Measurements from ENCODE around the gene PROM1.

PROM1 gene

GRCh38 chr4:16062601-16063000 is 21.2 kb downstream of the PROM1 start:
- Histone ChIP-seq H3K4me1 (ENCODE audit: insufficient read depth, low read length) (peaks cover 4% of the 10 kb centered on the region), H3K27me3 (ENCODE audit: insufficient read depth, low read length) (no peaks in the 10 kb centered on the region), H3K4me3 (ENCODE audit: low read length) (no peak overlapping the region), H3K9ac (ENCODE audit: low read depth, low read length) (no peak overlapping the region), H3K27ac (ENCODE audit: low read depth, low read length) (no peak overlapping the region), H3K9me3 (ENCODE audit: insufficient read depth, low read depth, low read length) (no peaks in the 10 kb centered on the region), H3K36me3 (ENCODE audit: insufficient read depth, low read length) (peaks cover 47% of the 10 kb centered on the region)
- no CpG with 5 or more reads among the region's 2 CpGs for WGBS

- Histone ChIP-seq H3K9me3 (ENCODE audit: insufficient read depth, low read depth, low read length) (no peaks in the 10 kb centered on the region), H3K27ac (ENCODE audit: low read depth, low read length) (no peak overlapping the region), H3K4me1 (ENCODE audit: insufficient read depth, low read length) (peaks cover 17% of the 10 kb centered on the region; the same call in 1 of the 2 replicates), H3K36me3 (ENCODE audit: insufficient read depth, low read length) (peaks cover 18% of the 10 kb centered on the region), H3K4me3 (ENCODE audit: low read length) (no peak overlapping the region), H3K9ac (ENCODE audit: low read depth, low read length) (no peak overlapping the region), H3K27me3 (ENCODE audit: insufficient read depth, low read length) (no peaks in the 10 kb centered on the region)
- 92% methylated on average over 11 of the region's 11 CpGs for WGBS
Measured at GRCh38 chr4:16056681-16057385, 27.0 kb downstream of the PROM1 start.

DNA sequence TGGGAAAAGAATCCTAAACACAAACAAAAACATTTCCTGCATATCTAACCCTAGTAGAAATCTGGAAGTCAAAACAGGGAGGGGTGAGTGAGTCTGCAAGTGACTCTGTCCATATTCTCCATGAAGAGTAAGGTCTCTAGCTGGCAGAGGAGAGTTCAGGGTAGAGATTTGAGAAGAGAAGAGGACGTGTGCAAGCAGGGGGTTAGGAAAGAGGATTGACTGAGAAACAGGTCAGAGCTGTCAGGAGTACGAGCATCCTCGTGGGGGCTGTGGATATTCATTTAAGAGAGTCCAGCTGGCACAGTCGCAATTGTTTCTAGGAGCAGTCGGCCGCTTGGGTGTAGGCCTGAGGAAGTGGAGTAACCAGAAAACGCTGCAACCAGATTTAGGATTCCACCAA is 27.9 kb downstream of the PROM1 start:
- 94% methylated on average over 7 of the region's 7 CpGs for WGBS
- peaks cover 17% of the 10 kb centered on the region; the same call in 1 of the 2 replicates for H3K4me1 ChIP-seq (ENCODE audit: insufficient read depth, low read length)
- peaks cover 12% of the 10 kb centered on the region for H3K36me3 ChIP-seq (ENCODE audit: insufficient read depth, low read length)
- H3K4me3 ChIP-seq (ENCODE audit: low read length) = no peak overlapping the region
- no peak overlapping the region for H3K27ac ChIP-seq (ENCODE audit: low read depth, low read length)
- no peaks in the 10 kb centered on the region for H3K9me3 ChIP-seq (ENCODE audit: insufficient read depth, low read depth, low read length)
- no peak overlapping the region for H3K9ac ChIP-seq (ENCODE audit: low read depth, low read length)
- H3K27me3 ChIP-seq (ENCODE audit: insufficient read depth, low read length) = no peaks in the 10 kb centered on the region

DNA sequence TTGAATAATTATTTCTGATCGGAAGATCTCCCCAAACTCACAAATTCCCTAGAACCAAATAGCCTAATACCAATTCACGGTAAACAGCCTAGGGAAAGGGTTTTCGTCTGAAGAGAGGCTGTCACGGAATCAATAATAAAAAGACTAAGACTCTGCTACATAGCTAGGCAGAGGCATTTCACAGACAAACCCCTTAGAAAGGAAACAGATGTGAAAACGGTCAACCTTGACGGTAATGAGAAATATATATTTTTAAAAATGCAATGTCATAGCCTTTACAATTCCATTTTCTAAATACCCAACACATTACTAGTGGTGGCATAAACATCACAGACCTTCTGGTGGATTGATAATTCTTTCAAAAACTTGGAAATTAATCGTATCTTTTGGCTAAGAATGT is 28.4 kb downstream of the PROM1 start:
- no peak overlapping the region for H3K9ac ChIP-seq (ENCODE audit: low read depth, low read length)
- no peaks in the 10 kb centered on the region for H3K27me3 ChIP-seq (ENCODE audit: insufficient read depth, low read length)
- peaks cover 9% of the 10 kb centered on the region for H3K36me3 ChIP-seq (ENCODE audit: insufficient read depth, low read length)
- H3K27ac ChIP-seq (ENCODE audit: low read depth, low read length) = no peak overlapping the region
- no peaks in the 10 kb centered on the region for H3K9me3 ChIP-seq (ENCODE audit: insufficient read depth, low read depth, low read length)
- peaks cover 17% of the 10 kb centered on the region; the same call in 1 of the 2 replicates for H3K4me1 ChIP-seq (ENCODE audit: insufficient read depth, low read length)
- 94% methylated on average over 4 of the region's 7 CpGs for WGBS
- no peak overlapping the region for H3K4me3 ChIP-seq (ENCODE audit: low read length)

DNA sequence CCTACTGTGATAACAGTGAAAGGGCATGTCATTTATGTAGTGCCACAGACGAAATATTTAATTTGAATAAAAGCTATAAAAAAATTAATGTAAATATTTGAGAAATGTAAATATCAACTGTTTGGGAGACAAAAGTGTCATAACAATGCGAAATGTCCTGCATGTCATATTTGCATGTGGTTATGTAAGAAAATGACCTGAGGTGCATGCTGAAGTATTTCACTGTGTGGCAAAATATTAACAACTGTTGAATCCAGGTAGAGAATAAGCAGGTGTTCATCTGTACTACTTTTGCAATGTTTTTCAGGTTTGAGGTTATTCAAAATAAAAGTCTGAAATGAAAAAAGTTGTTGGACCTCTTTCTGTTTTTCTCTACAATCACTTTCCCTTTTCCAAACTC is 30.9 kb downstream of the PROM1 start:
- Histone ChIP-seq H3K9ac (ENCODE audit: low read depth, low read length) (no peak overlapping the region), H3K4me1 (ENCODE audit: insufficient read depth, low read length) (peaks cover 23% of the 10 kb centered on the region), H3K27ac (ENCODE audit: low read depth, low read length) (no peak overlapping the region), H3K27me3 (ENCODE audit: insufficient read depth, low read length) (no peaks in the 10 kb centered on the region), H3K36me3 (ENCODE audit: insufficient read depth, low read length) (peaks cover 7% of the 10 kb centered on the region), H3K4me3 (ENCODE audit: low read length) (no peak overlapping the region), H3K9me3 (ENCODE audit: insufficient read depth, low read depth, low read length) (no peaks in the 10 kb centered on the region)
- WGBS = 96% methylated on average over 2 of the region's 2 CpGs

DNA sequence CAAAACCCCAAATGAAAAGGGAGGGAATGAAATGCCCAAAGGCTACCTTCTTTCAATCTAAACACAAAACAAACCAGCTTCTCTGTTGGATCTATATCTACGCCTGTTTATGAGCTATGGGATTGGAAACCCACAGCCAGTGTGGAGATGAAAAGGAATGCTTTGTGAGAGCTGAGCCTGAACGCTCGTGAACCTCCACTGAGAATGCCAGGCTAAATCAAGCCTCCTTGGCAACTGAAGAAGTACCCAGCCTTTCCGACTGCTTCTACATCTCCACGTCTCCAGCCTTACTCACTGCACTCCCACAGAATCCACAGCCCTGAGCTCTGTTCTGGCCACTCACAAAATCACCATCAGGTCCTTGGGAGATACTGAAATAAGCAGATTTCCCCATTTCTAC is 31.8 kb downstream of the PROM1 start:
- 87% methylated on average over 5 of the region's 5 CpGs for WGBS
- H3K9ac ChIP-seq (ENCODE audit: low read depth, low read length) = no peak overlapping the region
- H3K4me1 ChIP-seq (ENCODE audit: insufficient read depth, low read length) = peaks cover 14% of the 10 kb centered on the region
- no peak overlapping the region for H3K27ac ChIP-seq (ENCODE audit: low read depth, low read length)
- H3K9me3 ChIP-seq (ENCODE audit: insufficient read depth, low read depth, low read length) = no peaks in the 10 kb centered on the region
- peaks cover 7% of the 10 kb centered on the region for H3K36me3 ChIP-seq (ENCODE audit: insufficient read depth, low read length)
- no peak overlapping the region for H3K4me3 ChIP-seq (ENCODE audit: low read length)
- no peaks in the 10 kb centered on the region for H3K27me3 ChIP-seq (ENCODE audit: insufficient read depth, low read length)

DNA sequence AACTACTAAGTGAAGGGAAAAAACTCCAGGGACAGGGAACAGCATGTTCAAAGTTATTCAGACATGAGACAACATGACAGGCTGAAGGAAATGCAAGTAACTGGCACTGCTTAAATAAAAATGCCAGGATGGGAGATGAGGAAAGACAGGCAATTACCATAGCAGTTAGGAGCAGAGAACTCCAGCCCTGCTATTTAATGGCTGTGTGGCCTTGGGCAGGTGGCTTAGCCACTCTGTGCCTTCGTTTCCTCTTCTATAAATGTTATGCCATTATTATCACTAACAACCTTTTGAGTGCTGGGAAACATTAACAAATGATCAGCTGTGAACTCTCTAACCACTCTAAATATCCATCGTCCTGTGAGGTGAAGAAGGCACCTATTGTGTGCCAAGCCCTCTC is 32.7 kb downstream of the PROM1 start:
- H3K4me3 ChIP-seq (ENCODE audit: low read length) = no peak overlapping the region
- no peak overlapping the region for H3K9ac ChIP-seq (ENCODE audit: low read depth, low read length)
- no peaks in the 10 kb centered on the region for H3K9me3 ChIP-seq (ENCODE audit: insufficient read depth, low read depth, low read length)
- peaks cover 7% of the 10 kb centered on the region for H3K36me3 ChIP-seq (ENCODE audit: insufficient read depth, low read length)
- 85% methylated on average over 2 of the region's 2 CpGs for WGBS
- H3K27me3 ChIP-seq (ENCODE audit: insufficient read depth, low read length) = no peaks in the 10 kb centered on the region
- no peak overlapping the region for H3K27ac ChIP-seq (ENCODE audit: low read depth, low read length)
- H3K4me1 ChIP-seq (ENCODE audit: insufficient read depth, low read length) = peaks cover 7% of the 10 kb centered on the region

GRCh38 chr4:16050669-16051068 is 33.2 kb downstream of the PROM1 start:
- Histone ChIP-seq H3K36me3 (ENCODE audit: insufficient read depth, low read length) (peaks cover 2% of the 10 kb centered on the region), H3K27ac (ENCODE audit: low read depth, low read length) (no peak overlapping the region), H3K4me1 (ENCODE audit: insufficient read depth, low read length) (peaks cover 7% of the 10 kb centered on the region), H3K27me3 (ENCODE audit: insufficient read depth, low read length) (no peaks in the 10 kb centered on the region), H3K9ac (ENCODE audit: low read depth, low read length) (no peak overlapping the region), H3K9me3 (ENCODE audit: insufficient read depth, low read depth, low read length) (no peaks in the 10 kb centered on the region), H3K4me3 (ENCODE audit: low read length) (no peak overlapping the region)
- 83% methylated on average over 1 of the region's 1 CpG for WGBS

GRCh38 chr4:16048619-16049419 is 35.0 kb downstream of the PROM1 start:
- H3K27ac ChIP-seq (ENCODE audit: low read depth, low read length) = no peak overlapping the region; the same call in 1 of the 2 replicates
- no peak overlapping the region for H3K9ac ChIP-seq (ENCODE audit: low read depth, low read length)
- H3K4me3 ChIP-seq (ENCODE audit: low read length) = no peak overlapping the region
- no peaks in the 10 kb centered on the region; the same call in 1 of the 2 replicates for H3K36me3 ChIP-seq (ENCODE audit: insufficient read depth, low read length)
- no peaks in the 10 kb centered on the region for H3K9me3 ChIP-seq (ENCODE audit: insufficient read depth, low read depth, low read length)
- H3K4me1 ChIP-seq (ENCODE audit: insufficient read depth, low read length) = peaks cover 16% of the 10 kb centered on the region
- no peaks in the 10 kb centered on the region for H3K27me3 ChIP-seq (ENCODE audit: insufficient read depth, low read length)
- WGBS = 72% methylated on average over 15 of the region's 15 CpGs

DNA sequence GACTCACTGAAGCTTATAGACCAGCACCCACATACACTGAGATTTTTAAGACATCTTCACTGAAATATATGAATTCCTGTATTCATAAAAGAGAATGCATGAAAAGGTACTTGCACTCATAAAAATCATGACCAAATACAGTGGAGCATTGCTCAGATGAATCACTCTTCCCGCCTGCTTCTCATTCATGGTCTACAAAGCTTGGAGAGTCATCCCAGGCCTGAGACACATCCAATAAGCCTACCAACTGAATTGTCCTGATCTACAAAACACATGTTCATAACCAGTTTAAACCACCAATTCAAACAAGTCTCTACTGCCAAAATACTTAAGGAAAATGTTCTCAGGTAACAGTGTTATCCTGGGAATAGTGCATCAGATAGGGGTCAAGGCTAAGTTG is 38.1 kb downstream of the PROM1 start:
- Histone ChIP-seq H3K9me3 (ENCODE audit: insufficient read depth, low read depth, low read length) (no peaks in the 10 kb centered on the region), H3K27me3 (ENCODE audit: insufficient read depth, low read length) (no peaks in the 10 kb centered on the region), H3K4me3 (ENCODE audit: low read length) (no peak overlapping the region), H3K9ac (ENCODE audit: low read depth, low read length) (no peak overlapping the region), H3K27ac (ENCODE audit: low read depth, low read length) (no peak overlapping the region), H3K4me1 (ENCODE audit: insufficient read depth, low read length) (peaks cover 22% of the 10 kb centered on the region), H3K36me3 (ENCODE audit: insufficient read depth, low read length) (no peaks in the 10 kb centered on the region; the same call in 1 of the 2 replicates)
- whole genome bisulfite sequencing = 94% methylated on average over 1 of the region's 1 CpG

DNA sequence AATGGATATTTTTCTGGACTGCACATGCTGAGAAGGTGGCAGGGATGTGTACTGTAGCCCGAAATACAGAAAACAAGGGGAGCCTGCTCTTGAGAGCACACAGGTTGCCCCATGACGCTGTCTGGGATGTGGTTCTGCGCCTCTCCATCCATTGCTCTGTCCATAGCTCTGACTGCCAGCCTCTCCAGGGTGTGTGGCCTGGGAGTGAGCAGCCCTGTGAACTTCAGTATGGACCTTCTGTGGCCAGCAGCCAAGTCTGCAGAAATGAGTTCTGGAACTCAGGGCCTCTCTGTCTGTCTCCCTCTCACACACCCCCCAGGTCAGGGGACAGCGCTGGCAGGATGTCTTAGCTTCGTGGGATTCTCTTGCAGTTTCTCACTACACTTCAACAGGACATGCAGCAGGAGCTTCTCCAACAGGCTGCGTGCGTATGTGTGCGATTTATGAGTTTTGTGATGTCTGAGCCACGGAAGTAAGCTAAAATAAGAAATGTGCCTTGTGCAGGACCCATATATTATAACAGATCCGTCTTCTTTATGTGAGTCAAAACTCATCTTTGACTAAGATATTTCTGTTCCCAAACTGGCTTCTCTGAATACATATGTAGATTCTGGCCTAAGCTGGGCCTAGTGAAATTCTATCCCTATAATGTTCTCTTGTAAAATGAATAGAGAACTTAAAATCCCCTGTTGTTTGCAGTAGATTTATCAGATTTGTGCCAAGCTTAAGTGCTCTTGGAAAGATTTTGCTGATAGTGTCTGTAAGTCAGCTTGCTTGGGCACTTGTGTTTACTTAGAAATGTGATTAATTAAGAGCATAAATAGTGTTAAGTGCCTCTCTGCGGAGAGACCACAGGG is 40.0 kb downstream of the PROM1 start:
- no peaks in the 10 kb centered on the region for H3K9me3 ChIP-seq (ENCODE audit: insufficient read depth, low read depth, low read length)
- no peak overlapping the region for H3K9ac ChIP-seq (ENCODE audit: low read depth, low read length)
- H3K4me1 ChIP-seq (ENCODE audit: insufficient read depth, low read length) = peaks cover 27% of the 10 kb centered on the region
- H3K27ac ChIP-seq (ENCODE audit: low read depth, low read length) = no peak overlapping the region
- no peak overlapping the region for H3K4me3 ChIP-seq (ENCODE audit: low read length)
- H3K36me3 ChIP-seq (ENCODE audit: insufficient read depth, low read length) = no peaks in the 10 kb centered on the region; the same call in 1 of the 2 replicates
- WGBS = 94% methylated on average over 11 of the region's 11 CpGs
- H3K27me3 ChIP-seq (ENCODE audit: insufficient read depth, low read length) = no peaks in the 10 kb centered on the region

Measured in HUES64 (cell line).